ENCODE data around the gene ZNF778. TPM values are rescaled to one million over a fixed set of nuclear protein-coding genes. Genes with fewer than 3 reads are reported as not detected.

The ZNF778 gene
- total RNA-seq, 2 donors from 2014 or later: 13.0 to 16.3 TPM

DNA sequence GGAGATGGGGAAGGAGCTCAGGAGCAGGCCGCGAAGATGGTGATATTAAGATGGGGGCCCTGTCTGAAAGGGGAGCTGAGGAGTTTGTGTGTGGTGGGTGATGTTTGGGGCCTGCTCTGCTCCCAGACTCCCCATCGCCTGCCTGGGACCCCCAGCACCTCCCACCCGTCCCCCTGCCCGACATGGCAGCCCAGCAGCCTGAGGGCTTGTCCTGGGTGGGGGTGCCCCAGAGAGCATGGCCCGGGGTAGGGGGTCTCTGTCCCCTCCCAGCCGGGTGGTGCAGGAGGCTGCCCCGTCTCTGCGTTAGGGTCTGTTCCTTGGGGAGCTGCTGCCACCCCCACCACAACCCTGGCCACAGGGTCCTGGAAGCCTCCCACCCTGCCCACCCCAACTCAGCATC lies 40.8 kb upstream of the ZNF778 start:
- Histone ChIP-seq H3K4me1 (ENCODE audit: control insufficient read depth, insufficient read depth, low read length) (peaks cover 2% of the 10 kb centered on the region), H3K9ac (ENCODE audit: extremely low read depth, low read length, poor library complexity, severe bottlenecking) (no peak overlapping the region), H3K27me3 (ENCODE audit: control insufficient read depth, insufficient read depth, low read length, poor library complexity, severe bottlenecking) (peaks cover 18% of the 10 kb centered on the region), H3K36me3 (ENCODE audit: control insufficient read depth, insufficient read depth, low read length) (no peaks in the 10 kb centered on the region), H3K9me3 (ENCODE audit: control insufficient read depth, low read length) (no peaks in the 10 kb centered on the region), H3K4me3 (ENCODE audit: low read length) (no peak overlapping the region), H3K27ac (ENCODE audit: low read depth, low read length) (no peak overlapping the region)
- Mint-ChIP-seq H3K9me3 (no peaks in the 10 kb centered on the region), H3K4me3 (no peak overlapping the region), H3K27ac (no peak overlapping the region), H3K27me3 (ENCODE audit: insufficient read depth) (peaks cover 12% of the 10 kb centered on the region), H3K4me1 (no peaks in the 10 kb centered on the region), H3K36me3 (ENCODE audit: low read depth) (no peaks in the 10 kb centered on the region)
- 89 to 95% methylated on average over 4 to 9 of the region's 9 CpGs for WGBS, 2 experiments (ENCODE audit: insufficient coverage in 1 of 2, insufficient read length in 1 of 2)
- TF ChIP-seq, protein P1, sequence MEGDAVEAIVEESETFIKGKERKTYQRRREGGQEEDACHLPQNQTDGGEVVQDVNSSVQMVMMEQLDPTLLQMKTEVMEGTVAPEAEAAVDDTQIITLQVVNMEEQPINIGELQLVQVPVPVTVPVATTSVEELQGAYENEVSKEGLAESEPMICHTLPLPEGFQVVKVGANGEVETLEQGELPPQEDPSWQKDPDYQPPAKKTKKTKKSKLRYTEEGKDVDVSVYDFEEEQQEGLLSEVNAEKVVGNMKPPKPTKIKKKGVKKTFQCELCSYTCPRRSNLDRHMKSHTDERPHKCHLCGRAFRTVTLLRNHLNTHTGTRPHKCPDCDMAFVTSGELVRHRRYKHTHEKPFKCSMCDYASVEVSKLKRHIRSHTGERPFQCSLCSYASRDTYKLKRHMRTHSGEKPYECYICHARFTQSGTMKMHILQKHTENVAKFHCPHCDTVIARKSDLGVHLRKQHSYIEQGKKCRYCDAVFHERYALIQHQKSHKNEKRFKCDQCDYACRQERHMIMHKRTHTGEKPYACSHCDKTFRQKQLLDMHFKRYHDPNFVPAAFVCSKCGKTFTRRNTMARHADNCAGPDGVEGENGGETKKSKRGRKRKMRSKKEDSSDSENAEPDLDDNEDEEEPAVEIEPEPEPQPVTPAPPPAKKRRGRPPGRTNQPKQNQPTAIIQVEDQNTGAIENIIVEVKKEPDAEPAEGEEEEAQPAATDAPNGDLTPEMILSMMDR (conservative IDR thresholded peaks at IDR 0.05): no peak
- DNase-seq: no peak

DNA sequence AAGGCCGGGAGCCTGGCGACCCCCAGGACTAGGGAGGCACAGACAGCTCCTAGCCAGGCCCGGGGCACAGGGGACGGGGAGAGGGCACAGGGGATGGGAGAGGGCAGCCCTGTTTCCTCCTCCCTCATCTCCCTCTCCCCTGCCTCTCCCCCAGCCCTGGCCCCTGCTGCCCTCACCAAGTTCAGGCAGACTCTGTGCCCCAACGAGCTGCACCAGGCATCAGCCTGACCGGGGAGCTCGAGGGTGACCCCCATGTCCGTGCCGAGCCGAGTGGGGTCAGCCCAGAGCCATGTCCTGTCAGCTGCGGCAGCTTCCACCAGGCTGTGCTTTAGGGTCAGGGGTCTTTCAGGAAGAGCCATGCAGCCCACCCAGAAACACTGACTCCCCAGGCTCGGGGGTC lies 40.0 kb upstream of the ZNF778 start:
- Histone ChIP-seq H3K27ac (ENCODE audit: low read depth, low read length) (no peak overlapping the region), H3K9ac (ENCODE audit: extremely low read depth, low read length, poor library complexity, severe bottlenecking) (no peak overlapping the region), H3K27me3 (ENCODE audit: control insufficient read depth, insufficient read depth, low read length, poor library complexity, severe bottlenecking) (peaks cover 12% of the 10 kb centered on the region), H3K9me3 (ENCODE audit: control insufficient read depth, low read length) (no peaks in the 10 kb centered on the region), H3K4me3 (ENCODE audit: low read length) (no peak overlapping the region), H3K4me1 (ENCODE audit: control insufficient read depth, insufficient read depth, low read length) (peaks cover 2% of the 10 kb centered on the region), H3K36me3 (ENCODE audit: control insufficient read depth, insufficient read depth, low read length) (no peaks in the 10 kb centered on the region)
- H3K27me3 Mint-ChIP-seq (ENCODE audit: insufficient read depth): peaks cover 10% of the 10 kb centered on the region
- DNase-seq: no peak
- H3K27ac Mint-ChIP-seq: no peak overlapping the region
- no peaks in the 10 kb centered on the region for H3K4me1 Mint-ChIP-seq
- H3K4me3 Mint-ChIP-seq: no peak overlapping the region
- H3K36me3 Mint-ChIP-seq (ENCODE audit: low read depth): no peaks in the 10 kb centered on the region
- WGBS, 2 experiments (ENCODE audit: insufficient coverage in 1 of 2, insufficient read length in 1 of 2): 81 to 90% methylated on average over 6 to 10 of the region's 12 CpGs
- no peaks in the 10 kb centered on the region for H3K9me3 Mint-ChIP-seq
- TF ChIP-seq, protein P1 (conservative IDR thresholded peaks at IDR 0.05): no peak

GRCh38 chr16:89178453-89179147 lies 38.9 kb upstream of the ZNF778 start:
- Mint-ChIP-seq H3K27ac (no peak overlapping the region), H3K4me3 (no peak overlapping the region), H3K27me3 (ENCODE audit: insufficient read depth) (peaks cover 8% of the 10 kb centered on the region), H3K4me1 (no peaks in the 10 kb centered on the region), H3K9me3 (no peaks in the 10 kb centered on the region), H3K36me3 (ENCODE audit: low read depth) (no peaks in the 10 kb centered on the region)
- peaks cover 3% of the 10 kb centered on the region for H3K27me3 ChIP-seq (ENCODE audit: control insufficient read depth, insufficient read depth, low read length, poor library complexity, severe bottlenecking)
- no peaks in the 10 kb centered on the region for H3K4me1 ChIP-seq (ENCODE audit: control insufficient read depth, insufficient read depth, low read length)
- H3K36me3 ChIP-seq (ENCODE audit: control insufficient read depth, insufficient read depth, low read length): no peaks in the 10 kb centered on the region
- H3K4me3 ChIP-seq (ENCODE audit: low read length): no peak overlapping the region
- no peak for DNase-seq
- 90 to 92% methylated on average over 20 to 24 of the region's 24 CpGs for WGBS, 2 experiments (ENCODE audit: insufficient coverage in 1 of 2, insufficient read length in 1 of 2)
- H3K9me3 ChIP-seq (ENCODE audit: control insufficient read depth, low read length): no peaks in the 10 kb centered on the region
- H3K9ac ChIP-seq (ENCODE audit: extremely low read depth, low read length, poor library complexity, severe bottlenecking): no peak overlapping the region
- TF ChIP-seq, protein P1 (conservative IDR thresholded peaks at IDR 0.05): no peak
- no peak overlapping the region for H3K27ac ChIP-seq (ENCODE audit: low read depth, low read length)
